HG02870 (cell line): ENCODE results near the gene NAA25.

ENCODE experiments used
- ATAC-seq: cut with Tn5 transposase; IDR thresholded peaks from one replicate; pipeline ENCODE4 v1.9.1; 2021; ENCODE audit warnings: mild to moderate bottlenecking, moderate library complexity; ENCODE audit not compliant: unreplicated experiment

Gene NAA25

DNA sequence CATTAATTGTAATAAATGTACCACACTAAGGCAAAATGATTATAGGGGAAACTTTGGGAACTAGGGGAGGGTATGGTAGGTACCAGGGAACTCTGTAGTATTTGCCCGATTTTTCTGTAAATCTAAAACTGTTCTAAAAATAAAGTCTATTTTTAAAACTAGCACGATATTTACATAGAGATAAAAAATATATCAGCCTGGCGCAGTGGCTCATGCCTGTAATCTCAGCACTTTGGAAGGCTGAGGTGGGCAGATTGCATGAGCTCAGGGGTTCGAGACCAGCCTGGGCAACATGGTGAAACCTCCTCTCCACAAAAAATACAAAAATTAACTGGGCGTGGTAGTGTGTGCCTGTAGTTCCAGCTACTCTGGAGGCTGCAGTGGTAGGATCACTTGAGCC is 128.0 kb downstream of the NAA25 start:
- no peak for ATAC-seq

- no peak for ATAC-seq
These were observed 130.0 kb downstream of the NAA25 start for GRCh38 chr12:111978545-111978944.

GRCh38 chr12:111976860-111977259 is 131.7 kb downstream of the NAA25 start:
- no peak for ATAC-seq
